Esophagus muscularis mucosa (tissue), 4 donors: ENCODE results near the gene MRTFA. TPM values are rescaled to one million over a fixed set of nuclear protein-coding genes. Genes with fewer than 3 reads are reported as not detected.

Experiments
- DNase-seq: peaks from one replicate; pipeline ENCODE4 v3.0.0-alpha.2; 2017; ENCODE audit errors: extremely low spot score
- H3K27ac ChIP-seq, 4 donors: fragments of 200-600 bp; sonication (generic); replicated peaks in 1 of 4; 1 replicate in 3 of 4; 2 replicates in 1 of 4; pipeline ENCODE4 v1.5.1; 2016 to 2019; ENCODE audit warnings: mild to moderate bottlenecking in 1 of 4
- H3K27me3 ChIP-seq, 4 donors: fragments of 200-600 bp; sonication (generic); one replicate each; pipeline versions ENCODE4 v1.5.1 to v1.6.0; 2016 to 2019
- H3K36me3 ChIP-seq, 4 donors: fragments of 200-600 bp; sonication (generic); one replicate each; pipeline ENCODE4 v1.5.1; 2016 to 2019
- H3K4me1 ChIP-seq, 4 donors: fragments of 200-600 bp; sonication (generic); one replicate each; pipeline ENCODE4 v1.5.1; 2016 to 2019
- H3K4me3 ChIP-seq, 4 donors: fragments of 200-600 bp; sonication (generic); 1 replicate in 2 of 4; 2 replicates in 2 of 4; pipeline ENCODE4 v1.5.1; 2016 to 2019; ENCODE audit warnings: mild to moderate bottlenecking in 4 of 4, moderate library complexity in 1 of 4
- H3K9me3 ChIP-seq, 4 donors: fragments of 200-600 bp; sonication (generic); 1 replicate in 3 of 4; 2 replicates in 1 of 4; pipeline ENCODE4 v1.5.1; 2016 to 2019
- CTCF ChIP-seq, 3 experiments: fragments of 200-600 bp in 2 of 3; fragments of 450-650 bp in 1 of 3; sonication (generic) in 2 of 3; IDR thresholded peaks; one replicate each; pipeline ENCODE4 v1.5.1; 2017 to 2019; ENCODE audit warnings: antibody characterized with exemption in 3 of 3, mild to moderate bottlenecking in 2 of 3, moderate library complexity in 1 of 3
- EP300 ChIP-seq: sonication (generic); formaldehyde crosslinking; IDR thresholded peaks from one replicate; pipeline ENCODE4 v1.6.1; 2017; ENCODE audit warnings: antibody characterized with exemption
- POLR2A ChIP-seq: fragments of 450-650 bp; IDR thresholded peaks from one replicate; pipeline ENCODE4 v1.6.1; 2017; ENCODE audit warnings: antibody characterized with exemption, moderate library complexity, mild to moderate bottlenecking, low read depth
- POLR2AphosphoS5 ChIP-seq, 2 donors: sonication (generic); formaldehyde crosslinking; IDR thresholded peaks; one replicate each; pipeline ENCODE4 v1.6.1; 2017; ENCODE audit warnings: antibody characterized with exemption in 2 of 2
- WGBS: methylation state at CpG from one replicate; pipeline ENCODE4 v1.1.5; 2018; 5-methylcytosine and 5-hydroxymethylcytosine counted together
- intact Hi-C: fragments of 100-400 bp; cut with DNase I; formaldehyde crosslinking; loops from one replicate; pipeline ENCODE4 v1.15.1; 2023
- total RNA-seq, 4 donors: library from RNA; depleted of rRNA; stranded (reverse); fragments of >200 nt; gene quantifications; one replicate each; pipeline versions ENCODE4 v1.1.0 to v1.2.1, GENCODE V29; 2016

MRTFA gene
- total RNA-seq, 4 donors from 2014 or later: 55.6 to 88.7 (median 73.6) TPM

DNA sequence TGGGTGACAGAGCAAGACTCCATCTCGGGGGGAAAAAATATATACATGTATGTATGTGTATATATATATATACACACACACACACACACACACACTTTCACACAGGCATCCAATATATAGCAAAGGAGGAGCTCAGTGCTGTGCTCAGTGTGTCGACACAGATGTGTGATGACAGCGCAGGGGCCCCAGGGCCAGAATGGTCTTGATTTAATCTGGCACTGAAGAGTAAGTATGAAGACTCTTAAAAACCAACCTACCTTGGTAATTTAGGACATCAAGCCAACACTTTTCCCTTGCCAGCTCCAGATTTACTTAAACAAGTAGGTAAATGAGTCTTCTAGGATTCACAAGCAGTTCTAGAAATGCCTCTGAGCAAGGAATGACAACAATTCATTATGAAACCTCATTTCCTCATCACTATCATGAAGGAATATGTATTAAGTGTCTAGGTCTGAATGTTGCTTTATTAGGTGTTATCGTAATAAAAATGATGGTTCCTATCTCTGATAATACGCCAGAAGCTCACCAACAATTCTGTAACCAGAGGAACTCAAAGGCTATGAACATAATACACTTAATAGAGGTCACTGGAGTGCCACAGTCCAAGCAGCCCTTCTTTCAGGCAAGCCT, 194.6 kb downstream of the MRTFA start:
- no peak for TF ChIP-seq CTCF (IDR thresholded peaks at IDR 0.05)
- no peak for TF ChIP-seq POLR2AphosphoS5 (IDR thresholded peaks at IDR 0.05)
- no peak for TF ChIP-seq POLR2A
- no peak for TF ChIP-seq EP300
- Histone ChIP-seq H3K9me3 (no peaks in the 10 kb centered on the region), H3K27me3 (no peaks in the 10 kb centered on the region), H3K4me1 (peaks cover 18 to 50% (median 43%) of the 10 kb centered on the region in 4 donors), H3K4me3 (no peak overlapping the region), H3K27ac (no peak overlapping the region), H3K36me3 (peaks cover 0 to 4% (median 0%) of the 10 kb centered on the region in 4 donors)
- intact Hi-C loops: no loop called here
- WGBS: 94% methylated on average over 5 of the region's 5 CpGs
- no peak for DNase-seq

GRCh38 chr22:40436505-40437431, 199.8 kb downstream of the MRTFA start:
- H3K4me1 ChIP-seq: peaks cover 19 to 47% (median 40%) of the 10 kb centered on the region in 4 donors
- TF ChIP-seq POLR2AphosphoS5 (IDR thresholded peaks at IDR 0.05): no peak
- TF ChIP-seq CTCF (IDR thresholded peaks at IDR 0.05): peak; percentile 64 to 83 (median 68)
- peak overlapping the region; percentile 57 to 80 (median 75) for H3K27ac ChIP-seq
- no peaks in the 10 kb centered on the region for H3K9me3 ChIP-seq
- H3K36me3 ChIP-seq: peaks cover 0 to 17% (median 8%) of the 10 kb centered on the region in 4 donors
- no peaks in the 10 kb centered on the region for H3K27me3 ChIP-seq
- peak overlapping the region; percentile 26 to 43 (median 34) for H3K4me3 ChIP-seq
- intact Hi-C loops: loop anchor here (1.0 to 5.0 kb wide), 2 partner anchors 51 to 210 kb away; no protein-coding TSS in a partner anchor
- DNase-seq: no peak
- 15% methylated on average over 12 of the region's 12 CpGs for WGBS

GRCh38 chr22:40434745-40435144, 201.8 kb downstream of the MRTFA start:
- H3K27me3 ChIP-seq: no peaks in the 10 kb centered on the region
- intact Hi-C loops: loop anchor here (5.0 kb wide), 1 partner anchor 53 kb away; no protein-coding TSS in a partner anchor
- 81% methylated on average over 5 of the region's 5 CpGs for WGBS
- TF ChIP-seq POLR2A: no peak
- TF ChIP-seq EP300: no peak
- TF ChIP-seq CTCF (IDR thresholded peaks at IDR 0.05): no peak
- no peak for TF ChIP-seq POLR2AphosphoS5 (IDR thresholded peaks at IDR 0.05)
- peaks cover 8 to 35% (median 24%) of the 10 kb centered on the region in 4 donors for H3K36me3 ChIP-seq
- peaks cover 19 to 33% (median 29%) of the 10 kb centered on the region in 4 donors for H3K4me1 ChIP-seq
- H3K9me3 ChIP-seq: no peaks in the 10 kb centered on the region
- no peak overlapping the region for H3K4me3 ChIP-seq
- DNase-seq: no peak
- no peak overlapping the region for H3K27ac ChIP-seq

- no peak for TF ChIP-seq POLR2A
- no peak for TF ChIP-seq POLR2AphosphoS5 (IDR thresholded peaks at IDR 0.05)
- TF ChIP-seq CTCF (IDR thresholded peaks at IDR 0.05): no peak
- no peak for TF ChIP-seq EP300
- 97% methylated on average over 3 of the region's 3 CpGs for WGBS
- Histone ChIP-seq H3K4me1 (peaks cover 19 to 33% (median 29%) of the 10 kb centered on the region in 4 donors), H3K4me3 (no peak overlapping the region), H3K27ac (peak overlapping the region in 1 of 4 donors; percentile 5), H3K9me3 (no peaks in the 10 kb centered on the region), H3K27me3 (no peaks in the 10 kb centered on the region), H3K36me3 (peaks cover 14 to 42% (median 30%) of the 10 kb centered on the region in 4 donors)
- intact Hi-C loops: no loop called here
- no peak for DNase-seq
Observed at GRCh38 chr22:40434106-40434505, 202.4 kb downstream of the MRTFA start.
